Measurements from ENCODE around the gene APBA3. TPM values are rescaled to one million over a fixed set of nuclear protein-coding genes. Genes with fewer than 3 reads are reported as not detected.

Gene APBA3
- total RNA-seq, 1 donor from 2014 or later: 10.9 TPM

DNA sequence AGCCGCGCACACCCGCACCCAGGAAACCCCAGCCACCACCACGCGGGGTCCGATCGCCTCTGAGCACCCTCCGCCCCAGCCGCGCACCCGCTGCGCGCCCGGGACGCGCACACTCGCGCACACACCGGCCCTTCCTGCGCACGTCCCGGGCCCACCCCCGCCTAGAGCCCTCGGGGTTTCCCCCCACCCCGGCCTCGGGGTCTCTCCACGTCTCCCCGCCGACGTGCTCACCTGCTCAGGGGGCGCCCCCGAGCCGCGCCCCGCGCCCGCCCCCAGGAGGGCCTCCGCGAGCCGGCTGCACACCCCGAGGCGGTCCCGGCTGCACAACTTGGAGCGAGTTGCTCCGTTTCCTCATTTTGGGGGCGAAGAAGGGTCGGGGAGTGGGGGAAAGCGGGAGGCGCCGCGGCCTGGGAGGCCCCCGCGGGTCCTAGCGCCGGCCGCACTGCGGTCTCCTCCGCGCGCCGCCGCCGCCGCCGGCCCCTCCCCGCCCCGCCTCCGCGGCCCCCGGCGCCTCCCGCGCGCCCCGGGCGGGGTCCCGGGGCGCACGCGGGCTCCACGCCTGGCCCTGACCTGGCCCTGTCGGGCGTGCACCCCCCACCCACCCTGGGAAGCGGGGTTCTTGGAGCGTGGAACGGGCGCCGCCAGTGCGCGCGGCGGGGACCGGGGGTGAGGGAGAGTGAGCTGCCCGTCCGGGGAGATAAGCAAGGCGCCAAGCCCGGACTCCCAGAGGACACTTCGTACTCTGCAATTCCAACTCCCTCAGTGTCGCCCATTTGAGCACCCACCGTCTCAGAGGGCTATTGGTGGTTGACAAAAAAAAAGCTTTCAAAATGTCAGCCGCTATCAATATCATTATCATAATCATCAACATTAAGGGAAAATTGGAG is 24.7 kb upstream of the APBA3 start, which contains the start of gene MATK:
TSS of gene MATK (minus strand) at position 444 of the 887 bp plus-strand sequence. CDS start 1,246 bp downstream, outside the sequence.
- ATAC-seq: no peak

GRCh38 chr19:3785451-3785937 is 24.0 kb upstream of the APBA3 start:
- peak; percentile 14 for ATAC-seq

DNA sequence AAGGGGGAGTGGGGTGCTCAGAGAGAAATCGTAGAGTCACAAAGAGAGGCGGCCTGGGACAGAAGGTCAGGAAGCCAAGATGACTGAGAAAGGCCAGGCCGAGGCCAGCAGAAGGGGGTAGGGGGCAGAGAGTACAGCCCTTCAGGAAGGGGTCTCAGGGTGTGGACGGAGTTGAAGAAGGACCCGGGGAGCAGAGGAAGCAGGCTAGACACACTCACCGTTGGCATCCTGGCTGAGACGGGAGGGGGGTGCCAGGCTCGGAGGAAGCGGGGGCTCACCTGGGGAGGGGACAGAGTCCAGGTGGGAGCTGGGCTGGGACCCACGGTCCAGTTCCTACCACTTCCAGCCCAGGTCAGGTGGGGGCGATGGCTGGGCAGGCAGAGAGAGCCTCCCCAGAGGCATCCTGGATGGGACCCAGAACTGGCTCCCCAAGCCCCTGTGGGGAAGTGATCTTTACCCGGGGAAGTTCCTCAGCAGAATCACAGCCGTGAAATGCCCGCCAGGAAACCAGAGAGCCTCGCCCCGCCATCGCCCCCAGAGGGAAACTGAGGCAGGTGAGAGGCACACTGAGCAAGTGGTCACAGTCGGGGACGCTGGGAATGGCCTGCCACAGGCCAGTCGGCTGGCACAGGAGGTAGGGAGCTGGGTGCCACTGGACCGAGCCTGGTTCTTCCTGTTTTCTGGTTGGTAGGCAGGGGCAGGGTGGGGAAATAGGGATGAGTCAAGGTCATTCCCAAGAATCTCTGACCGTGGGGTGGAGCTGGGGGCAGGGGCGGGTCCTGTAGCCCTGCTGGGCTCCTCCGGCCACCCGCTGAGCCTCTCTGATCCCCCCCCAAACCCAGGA is 23.3 kb upstream of the APBA3 start:
- ATAC-seq: no peak

DNA sequence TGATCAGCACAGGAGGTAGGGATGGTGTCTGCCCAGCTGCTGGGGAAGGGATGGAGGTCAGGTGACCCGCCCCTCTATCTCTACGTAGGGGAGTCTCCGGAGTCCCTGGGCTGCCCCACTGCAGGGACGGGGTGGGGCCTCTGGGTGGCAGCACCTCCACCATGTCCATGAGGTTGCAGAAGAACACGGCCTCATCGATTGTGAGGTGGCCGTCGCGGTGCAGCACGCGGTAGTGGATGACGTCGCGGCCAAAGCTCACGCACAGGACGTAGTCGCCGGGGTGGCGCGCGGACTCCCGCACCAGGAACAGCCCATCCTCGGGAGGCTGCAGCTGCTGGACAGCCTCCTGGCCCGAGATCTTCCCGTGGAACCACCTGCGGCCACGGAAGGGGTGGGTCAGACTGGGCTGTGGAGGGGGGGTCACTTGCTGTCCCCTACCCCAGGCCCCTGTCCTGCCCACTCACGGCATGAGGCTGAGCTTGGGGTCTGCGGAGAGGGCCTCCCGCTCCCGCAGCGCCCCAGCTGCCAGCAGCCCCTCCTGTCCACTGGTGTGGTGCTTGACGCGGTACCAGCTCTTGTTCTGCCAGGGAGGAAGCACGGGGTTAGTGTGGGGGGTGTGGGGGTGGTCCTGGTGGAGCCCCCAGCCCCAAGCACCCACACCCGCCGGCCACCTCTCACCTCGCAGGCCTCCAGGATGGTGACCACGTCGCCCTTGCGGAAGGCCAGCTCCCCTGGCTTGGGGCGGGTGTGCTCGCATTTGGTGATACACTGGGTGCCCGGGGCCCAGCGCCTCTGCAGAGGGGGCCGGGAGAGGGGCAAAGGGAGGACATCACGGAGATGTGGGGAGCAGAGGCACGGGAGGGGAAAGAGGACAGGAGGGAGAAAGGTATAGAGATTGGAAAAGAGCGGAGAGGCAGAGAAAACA is 22.4 kb upstream of the APBA3 start:
- peak; percentile 19 for ATAC-seq

GRCh38 chr19:3782903-3783302 is 21.4 kb upstream of the APBA3 start:
- no peak for ATAC-seq

GRCh38 chr19:3782330-3782729 is 20.8 kb upstream of the APBA3 start:
- no peak for ATAC-seq

- no peak for ATAC-seq
These were observed 20.1 kb upstream of the APBA3 start for GRCh38 chr19:3781603-3782002.

GRCh38 chr19:3780786-3781304 is 19.4 kb upstream of the APBA3 start:
- no peak for ATAC-seq

- no peak for ATAC-seq
These were observed 17.6 kb upstream of the APBA3 start for GRCh38 chr19:3778899-3779723.

DNA sequence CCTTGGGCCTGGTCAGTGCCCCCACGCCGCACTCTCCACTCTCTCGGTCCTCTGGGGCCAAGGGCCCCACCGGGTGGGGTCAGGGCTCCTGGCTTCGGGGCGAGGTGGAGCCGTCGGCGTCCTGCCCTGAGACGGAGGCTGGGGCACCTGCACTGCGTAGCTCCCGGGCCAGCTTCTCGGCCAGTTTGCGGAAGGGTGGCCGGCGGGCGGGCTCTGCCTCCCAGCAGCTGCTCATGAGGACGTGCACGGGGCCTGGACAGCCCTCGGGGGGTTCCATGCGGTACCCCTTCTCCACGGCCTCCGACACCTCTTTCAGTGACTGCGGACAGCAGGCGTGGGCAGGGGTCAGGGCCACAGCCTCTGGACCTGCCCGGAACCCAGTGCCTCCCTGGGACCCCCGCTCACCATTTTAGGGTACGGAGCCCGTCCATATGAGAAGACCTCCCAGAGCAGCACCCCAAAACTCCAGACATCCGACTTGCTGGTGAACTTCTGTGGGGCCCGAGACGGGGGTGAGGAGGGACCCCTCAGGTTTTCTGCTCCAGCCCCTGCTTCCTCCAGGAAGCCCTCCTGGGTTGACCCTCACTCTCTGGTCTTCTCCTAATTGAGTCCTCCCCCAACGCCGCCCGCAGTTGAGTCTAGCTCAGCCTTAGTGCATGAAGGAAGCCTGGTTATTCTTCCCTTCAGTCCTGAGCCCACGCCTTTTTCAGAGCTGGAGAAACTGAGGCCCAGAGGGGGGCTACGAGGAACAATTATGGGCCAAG is 16.8 kb upstream of the APBA3 start:
- no peak for ATAC-seq

DNA sequence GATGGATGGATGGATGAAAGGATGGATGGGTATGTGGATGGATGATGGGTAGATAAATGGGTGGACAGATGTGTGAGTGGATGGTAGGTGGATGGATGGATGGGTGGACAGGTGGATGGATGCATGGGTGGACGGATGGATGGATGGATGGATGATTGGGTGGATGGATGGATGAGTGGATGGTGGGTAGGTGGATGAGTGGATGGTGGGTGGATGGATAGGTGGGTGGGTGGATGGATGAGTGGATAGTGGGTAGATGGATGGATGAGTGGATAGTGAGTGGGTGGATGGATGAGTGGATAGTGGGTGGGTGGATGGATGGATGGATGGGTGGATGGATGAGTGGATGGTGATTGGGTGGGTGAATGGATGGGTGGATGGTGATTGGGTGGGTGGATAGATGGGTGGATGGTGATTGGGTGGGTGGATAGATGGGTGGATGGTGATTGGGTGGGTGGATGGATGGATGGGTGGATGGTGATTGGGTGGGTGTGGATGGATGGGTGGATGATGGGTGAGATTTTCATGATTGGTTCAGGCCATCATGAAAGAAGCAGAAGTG is 15.1 kb upstream of the APBA3 start:
- ATAC-seq: no peak

DNA sequence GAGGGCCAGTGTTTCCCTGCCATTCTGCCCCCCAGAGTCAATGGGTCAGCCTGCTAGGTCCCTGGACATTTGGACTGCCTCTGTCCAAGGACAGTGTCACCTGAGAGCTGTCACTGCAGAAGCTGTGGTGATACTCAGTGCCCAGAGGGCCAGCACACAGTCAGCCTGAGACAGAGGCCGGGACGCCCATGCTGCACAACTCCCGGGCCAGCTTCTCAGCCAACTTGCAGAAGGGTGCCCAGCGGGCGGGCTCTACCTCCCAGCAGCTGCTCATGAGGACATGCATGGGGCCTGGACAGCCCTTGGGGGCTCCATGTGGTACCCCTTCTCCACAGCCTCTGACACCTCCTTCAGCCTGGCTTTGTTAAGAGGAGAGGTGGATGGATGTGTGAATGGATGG is 14.3 kb upstream of the APBA3 start:
- no peak for ATAC-seq

- no peak for ATAC-seq
These were observed 13.9 kb upstream of the APBA3 start for GRCh38 chr19:3775374-3775711.

DNA sequence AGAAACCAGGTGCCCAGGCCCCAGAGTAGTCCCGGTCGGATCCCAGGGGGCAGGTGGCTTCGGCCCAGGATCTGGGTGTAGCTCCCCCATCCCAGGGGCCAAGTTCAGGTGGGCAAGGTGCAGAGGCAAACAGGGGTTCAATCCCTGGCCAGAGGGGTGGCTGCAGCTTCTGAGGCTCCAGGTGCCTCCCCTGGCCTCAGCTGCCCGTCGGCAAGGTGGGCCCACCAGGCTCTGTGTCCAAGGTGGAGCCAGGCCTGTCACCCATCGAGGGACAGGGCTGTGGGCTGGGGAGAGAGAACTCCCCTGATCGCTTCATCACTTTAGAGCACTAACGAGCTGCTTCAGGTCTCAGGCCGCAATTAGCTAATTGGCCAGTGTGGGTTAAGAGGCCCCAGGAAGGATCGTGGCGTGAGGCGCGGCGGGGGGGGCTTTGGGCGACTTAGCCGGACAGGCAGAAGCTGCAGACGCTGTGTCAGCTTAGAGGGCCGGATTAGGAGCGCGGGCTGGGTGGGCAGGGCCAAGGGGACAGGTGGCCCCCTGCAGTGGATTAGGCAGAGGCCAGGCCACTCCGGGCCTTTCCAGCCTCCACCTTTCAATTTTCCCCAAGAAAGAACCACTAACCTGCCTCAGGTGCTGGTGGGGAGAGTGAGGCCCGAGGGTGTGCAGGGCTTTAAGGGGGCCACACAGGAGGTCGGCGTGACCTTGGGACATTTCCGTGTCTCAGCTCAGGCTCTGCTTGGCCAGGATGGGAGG is 13.3 kb upstream of the APBA3 start:
- no peak for ATAC-seq

DNA sequence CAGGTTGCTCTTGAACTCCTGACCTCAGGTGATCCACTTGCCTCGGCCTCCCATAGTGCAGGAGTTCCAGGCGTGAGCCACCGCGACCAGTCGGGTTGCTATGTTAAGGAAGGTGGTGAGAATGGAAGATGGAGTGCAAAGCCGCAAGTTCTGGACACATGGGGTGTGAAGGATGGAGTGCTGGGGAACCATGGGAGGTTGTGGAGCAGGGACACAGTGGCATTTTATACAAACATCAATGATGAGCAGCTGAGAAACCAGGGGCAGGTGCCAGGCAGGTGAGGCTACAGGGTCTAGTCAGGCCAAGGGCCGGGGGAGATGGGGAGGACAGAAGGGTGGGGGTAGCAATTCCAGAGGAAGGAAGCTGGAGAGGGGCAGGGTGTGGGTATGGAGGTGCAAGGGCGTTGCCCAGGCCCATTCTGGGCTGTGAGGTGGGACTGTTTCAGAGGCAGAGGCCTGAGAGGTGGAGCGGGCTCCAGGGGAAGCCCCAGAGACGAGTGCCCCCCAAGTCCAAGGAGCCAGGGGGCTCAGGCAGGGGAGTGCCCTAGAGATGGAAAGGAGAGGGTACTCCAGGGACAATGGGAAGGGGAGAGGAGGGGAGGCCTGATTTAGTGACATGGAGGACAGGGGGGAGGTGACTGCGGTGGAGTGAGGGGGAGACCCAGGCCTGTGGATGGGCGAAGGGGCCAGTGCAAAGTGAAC is 12.5 kb upstream of the APBA3 start:
- ATAC-seq: no peak

- ATAC-seq: no peak
These were observed 10.5 kb upstream of the APBA3 start, which contains the start of gene RAX2 for GRCh38 chr19:3771906-3772455. Gene RAX2 (minus strand): TSS chr19:3772228. CDS start chr19:3771742, 486 bp downstream.

DNA sequence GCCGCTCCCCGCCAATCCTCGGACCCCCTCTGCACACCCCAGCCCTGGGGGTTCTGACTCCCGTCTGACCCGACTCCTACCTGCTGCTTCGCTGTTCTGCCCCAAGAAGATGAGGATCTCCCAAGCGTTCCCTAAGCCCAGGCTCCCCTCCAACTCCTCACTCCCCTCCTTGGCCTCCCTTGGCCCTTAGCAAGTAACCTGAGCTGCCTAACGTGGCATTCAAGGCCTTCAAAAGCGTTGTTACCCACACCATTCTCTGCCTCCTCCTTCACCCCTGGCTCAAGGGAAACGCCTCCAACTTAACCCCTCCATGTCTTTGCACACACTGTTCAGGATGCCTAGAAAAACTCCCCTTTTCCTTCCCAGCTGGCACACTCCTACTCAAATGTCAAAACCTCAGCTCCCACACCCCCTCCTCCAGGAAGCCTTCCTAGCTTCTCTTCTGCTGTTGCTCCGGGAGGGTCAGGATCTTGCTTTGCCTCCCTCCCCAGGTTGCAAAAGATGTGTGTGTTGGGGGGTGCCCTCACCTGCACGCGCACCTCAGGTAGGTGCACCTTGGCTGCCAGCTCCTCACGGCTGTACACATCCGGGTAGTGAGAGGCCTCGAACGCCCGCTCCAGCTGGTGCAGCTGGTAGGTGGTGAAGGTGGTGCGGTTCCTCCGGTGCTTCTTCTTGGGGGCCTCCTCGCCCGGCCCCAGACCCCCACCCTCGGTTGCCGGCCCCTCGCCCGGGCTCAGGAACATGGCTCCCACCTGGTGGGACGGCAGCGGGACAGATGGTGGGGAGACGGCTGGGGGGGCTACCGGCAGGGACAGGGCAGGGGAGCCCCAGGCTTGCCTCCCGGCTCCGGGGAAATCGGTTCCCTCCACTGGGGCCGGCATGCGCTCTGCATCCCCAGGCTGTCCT is 9.8 kb upstream of the APBA3 start:
- no peak for ATAC-seq

Data from esophagus mucosa (tissue), 1 donor.